IMR-90 (cell line): ENCODE measurements around the gene GCNT2. TPM values are rescaled to one million over a fixed set of nuclear protein-coding genes. Genes with fewer than 3 reads are reported as not detected.

Experiments
- ATAC-seq: fragments of 200-7000 bp; cut with Tn5 transposase; 2 replicates; pipeline ENCODE4 v1.9.1; 2020; ENCODE audit warnings: low read depth, mild to moderate bottlenecking, moderate library complexity
- BruUV-seq: library from RNA; stranded (reverse); fragments of 400-500 nt; replicated peaks from 2 replicates; lab custom pipeline; 2021; lab: Mats Ljungman, UMichigan
- CTCF ChIA-PET: fragments of 300-600 bp; formaldehyde crosslinking; extraction: SDS; loops from one replicate; lab custom pipeline; 2021; ENCODE audit warnings: antibody characterized with exemption; lab: Yijun Ruan, JAX
- POLR2A ChIA-PET: fragments of 300-600 bp; sonication (Branson Sonifier 250); formaldehyde crosslinking; loops from one replicate; lab custom pipeline; 2022; ENCODE audit warnings: antibody characterized with exemption; ENCODE audit not compliant: unreplicated experiment; lab: Charles Lee
- DNase-seq: peaks from one replicate; pipeline ENCODE4 v3.0.0; 2013
- H2AFZ ChIP-seq: replicated peaks from 2 replicates; pipeline ENCODE3; 2013; ENCODE audit warnings: low read length, mild to moderate bottlenecking; ENCODE audit not compliant: poor library complexity
- H2AK5ac ChIP-seq: 2 replicates; pipeline ENCODE4 v1.6.1; 2013; ENCODE audit warnings: low read depth, low read length, inconsistent platforms
- H2AK9ac ChIP-seq: replicated peaks from 2 replicates; pipeline ENCODE3; 2013; ENCODE audit warnings: mild to moderate bottlenecking, low read depth, low read length, moderate library complexity; ENCODE audit not compliant: poor library complexity
- H2BK120ac ChIP-seq: 2 replicates; pipeline ENCODE4 v1.6.1; 2013; ENCODE audit warnings: low read depth, low read length, inconsistent platforms
- H2BK15ac ChIP-seq: 3 replicates; pipeline ENCODE4 v1.6.1; 2013; ENCODE audit warnings: low read depth, low read length, inconsistent platforms
- H2BK20ac ChIP-seq: 2 replicates; pipeline ENCODE4 v1.6.1; 2013; ENCODE audit warnings: low read depth, mild to moderate bottlenecking, inconsistent platforms, low read length, moderate library complexity
- H2BK5ac ChIP-seq: 2 replicates; pipeline ENCODE4 v1.6.1; 2013; ENCODE audit warnings: mild to moderate bottlenecking, low read depth, low read length, inconsistent platforms; ENCODE audit not compliant: poor library complexity, severe bottlenecking
- H3K14ac ChIP-seq: replicated peaks from 2 replicates; pipeline ENCODE4 v1.6.1; 2013; ENCODE audit warnings: low read depth, low read length, inconsistent platforms
- H3K18ac ChIP-seq: 2 replicates; pipeline ENCODE4 v1.6.1; 2013; ENCODE audit warnings: low read depth, low read length, control low read depth
- H3K23ac ChIP-seq: 2 replicates; pipeline ENCODE4 v1.6.1; 2013; ENCODE audit warnings: low read depth, low read length, inconsistent platforms
- H3K27ac ChIP-seq: 2 replicates; pipeline ENCODE4 v1.5.1; 2013; ENCODE audit warnings: mild to moderate bottlenecking, control low read depth, low read length; ENCODE audit not compliant: insufficient read depth
- H3K27me3 ChIP-seq: 2 replicates; pipeline ENCODE4 v1.6.1; 2013; ENCODE audit warnings: low read length; ENCODE audit not compliant: control insufficient read depth, insufficient read depth
- H3K36me3 ChIP-seq: 2 replicates; pipeline ENCODE4 v1.6.1; 2013; ENCODE audit warnings: low read length, mixed read lengths; ENCODE audit not compliant: control insufficient read depth, insufficient read depth
- H3K4ac ChIP-seq: 2 replicates; pipeline ENCODE4 v1.6.1; 2013; ENCODE audit warnings: low read depth, low read length, inconsistent platforms
- H3K4me1 ChIP-seq: 2 replicates; pipeline ENCODE4 v1.6.1; 2013; ENCODE audit warnings: low read length, mixed read lengths; ENCODE audit not compliant: control insufficient read depth, insufficient read depth
- H3K4me2 ChIP-seq: 2 replicates; pipeline ENCODE4 v1.6.1; 2013; ENCODE audit warnings: low read depth, mild to moderate bottlenecking, control low read depth, low read length, moderate library complexity
- H3K4me3 ChIP-seq: 2 replicates; pipeline ENCODE4 v1.5.1; 2013; ENCODE audit warnings: low read depth, mild to moderate bottlenecking, control low read depth, low read length, moderate library complexity; ENCODE audit not compliant: insufficient read depth
- H3K56ac ChIP-seq: 2 replicates; pipeline ENCODE4 v1.6.1; 2013; ENCODE audit warnings: low read length, inconsistent platforms; ENCODE audit not compliant: insufficient read depth; ENCODE audit errors: extremely low read depth
- H3K79me1 ChIP-seq, 2 experiments: 2 replicates each; pipeline ENCODE4 v1.6.1; 2013; ENCODE audit warnings: low read length in 2 of 2, inconsistent platforms in 1 of 2, low read depth in 1 of 2
- H3K9ac ChIP-seq: 2 replicates; pipeline ENCODE4 v1.6.1; 2013; ENCODE audit warnings: low read depth, low read length, control low read depth
- H3K9me1 ChIP-seq: 2 replicates; pipeline ENCODE4 v1.6.1; 2013; ENCODE audit warnings: low read length, inconsistent platforms; ENCODE audit not compliant: insufficient read depth
- H3K9me3 ChIP-seq: 2 replicates; pipeline ENCODE4 v1.6.1; 2013; ENCODE audit warnings: low read length; ENCODE audit not compliant: control insufficient read depth, insufficient read depth
- H4K20me1 ChIP-seq: 2 replicates; pipeline ENCODE4 v1.6.1; 2013; ENCODE audit warnings: low read length, inconsistent platforms; ENCODE audit not compliant: insufficient read depth
- H4K5ac ChIP-seq: 2 replicates; pipeline ENCODE4 v1.6.1; 2013; ENCODE audit warnings: mild to moderate bottlenecking, low read depth, low read length, control low read depth
- H4K8ac ChIP-seq, 2 experiments: 2 replicates each; pipeline ENCODE4 v1.6.1; 2013; ENCODE audit warnings: low read depth in 2 of 2, low read length in 2 of 2, control low read depth in 1 of 2, inconsistent platforms in 1 of 2
- H4K91ac ChIP-seq: 2 replicates; pipeline ENCODE4 v1.6.1; 2013; ENCODE audit warnings: low read depth, low read length, inconsistent platforms; ENCODE audit not compliant: insufficient read depth
- ELK1 ChIP-seq: fragments of 150-350 bp; IDR thresholded peaks from 2 replicates; pipeline ENCODE4 v1.6.1; 2016; ENCODE audit warnings: low read depth, mild to moderate bottlenecking, low read length, moderate library complexity, borderline replicate concordance
- FOS ChIP-seq: fragments of 150-350 bp; IDR thresholded peaks from 2 replicates; pipeline ENCODE4 v1.6.1; 2016; ENCODE audit warnings: low read depth, low read length
- MXI1 ChIP-seq: IDR thresholded peaks from 2 replicates; pipeline ENCODE4 v1.6.1; 2012; ENCODE audit warnings: low read depth, mild to moderate bottlenecking, low read length, moderate library complexity, borderline replicate concordance
- RAD21 ChIP-seq: IDR thresholded peaks from 2 replicates; pipeline ENCODE4 v1.6.1; 2012; ENCODE audit warnings: low read length, improper control_type of control experiment
- WGBS, 2 experiments: methylation state at CpG; one replicate each; pipeline versions ENCODE4 v1.1.5 to v1.1.7; 2013; ENCODE audit warnings: missing lambda C conversion rate in 2 of 2; ENCODE audit not compliant: insufficient read length in 1 of 2; ENCODE audit errors: extremely low coverage in 2 of 2; 5-methylcytosine and 5-hydroxymethylcytosine counted together
- dilution Hi-C: fragments of 300-500 bp; cut with HindIII; formaldehyde crosslinking; loops from one replicate; pipeline ENCODE4 v1.14.3; 2018; ENCODE audit warnings: low sequenced_read_pairs; ENCODE audit not compliant: unreplicated experiment
- in situ Hi-C: fragments of 300-500 bp; cut with MboI; formaldehyde crosslinking; loops from 3 replicates; pipeline ENCODE4 v1.14.3; 2019; ENCODE audit warnings: low sequenced_read_pairs, inconsistent platforms, mixed read lengths
- intact Hi-C: fragments of 100-400 bp; cut with micrococcal nuclease; formaldehyde crosslinking; loops from 2 replicates; pipeline ENCODE4 v1.10.0; 2022
- polyA plus RNA-seq, 3 experiments: library from polyadenylated mRNA; depleted of rRNA; stranded (reverse); fragments of >200 nt; gene quantifications; 2 replicates each; pipeline ENCODE4 v1.2.3, GENCODE V29; 2012; ENCODE audit warnings: low replicate concordance in 1 of 3
- total RNA-seq: library from RNA; depleted of rRNA; stranded (reverse); fragments of >200 nt; gene quantifications from 2 replicates; pipeline ENCODE4 v1.2.3, GENCODE V29; 2012

GCNT2 gene
- total and polyA plus RNA-seq, 2 of the 4 experiments (the other 2 are of a cell fraction): 0.34 to 0.90 TPM

GRCh38 chr6:10554826-10555225 lies 33.7 kb downstream of the GCNT2 start:
- CTCF ChIA-PET: no interaction called here
- no peak overlapping the region for H3K4ac ChIP-seq
- peak overlapping the region; percentile 13; the same call in 1 of the 2 replicates for H2AK5ac ChIP-seq
- dilution Hi-C loops (no loop called here), in situ Hi-C loops (no loop called here), intact Hi-C loops (no loop called here)
- H4K5ac ChIP-seq: peak overlapping the region; percentile 17; the same call in 1 of the 2 replicates
- peak overlapping the region; percentile 50; the same call in 1 of the 2 replicates for H2BK120ac ChIP-seq
- no peak overlapping the region for H2BK15ac ChIP-seq
- ATAC-seq: no peak
- peaks cover 2% of the 10 kb centered on the region; the same call in 1 of the 2 replicates for H3K9me1 ChIP-seq
- 0 out of 2 replicates have a peak, but pooled peaks cover 3% of the 10 kb centered on the region for H3K4me1 ChIP-seq
- no peak overlapping the region for H3K23ac ChIP-seq
- H2BK20ac ChIP-seq: peak overlapping the region; percentile 47
- peak overlapping the region; percentile 8; the same call in 1 of the 2 replicates for H3K4me2 ChIP-seq
- H3K18ac ChIP-seq: no peak overlapping the region
- DNase-seq: no peak
- no peaks in the 10 kb centered on the region for H3K27me3 ChIP-seq
- peak overlapping the region; percentile 41 for H4K91ac ChIP-seq
- no peak overlapping the region for H3K14ac ChIP-seq
- H3K27ac ChIP-seq: 0 out of 2 replicates have a peak overlapping the region, but pooled peaks have one; percentile 13
- no peaks in the 10 kb centered on the region for H4K20me1 ChIP-seq
- POLR2A ChIA-PET: interaction anchor here (0.8 kb wide), 1 partner anchor 8 kb away, joined by 4 read pairs; no protein-coding TSS in a partner anchor
- H3K4me3 ChIP-seq: no peak overlapping the region
- TF ChIP-seq RAD21: no peak
- TF ChIP-seq MXI1: no peak
- no peak for TF ChIP-seq ELK1
- TF ChIP-seq FOS: no peak
- no peak overlapping the region for H3K56ac ChIP-seq
- H3K9ac ChIP-seq: no peak overlapping the region
- WGBS, 2 experiments: 18% methylated on average over 3 of the region's 7 CpGs; no CpG with 5 or more reads in 1 of the 2 experiments
- no peak overlapping the region for H2AK9ac ChIP-seq
- no peak overlapping the region for H2BK5ac ChIP-seq
- H2AFZ ChIP-seq: no peak overlapping the region
- no peaks in the 10 kb centered on the region for H3K9me3 ChIP-seq
- no peak overlapping the region for H4K8ac ChIP-seq
- H3K36me3 ChIP-seq: no peaks in the 10 kb centered on the region
- BruUV-seq: no TSS peak
- no peaks in the 10 kb centered on the region for H3K79me1 ChIP-seq
